GM18526 (cell line): Measurements from ENCODE around the gene GSX1.

Experiments used
- POLR2A ChIP-seq: IDR thresholded peaks from 3 replicates; pipeline ENCODE4 v1.6.1; 2011; ENCODE audit not compliant: insufficient read length; ENCODE audit errors: extremely low read depth

GSX1 gene

DNA sequence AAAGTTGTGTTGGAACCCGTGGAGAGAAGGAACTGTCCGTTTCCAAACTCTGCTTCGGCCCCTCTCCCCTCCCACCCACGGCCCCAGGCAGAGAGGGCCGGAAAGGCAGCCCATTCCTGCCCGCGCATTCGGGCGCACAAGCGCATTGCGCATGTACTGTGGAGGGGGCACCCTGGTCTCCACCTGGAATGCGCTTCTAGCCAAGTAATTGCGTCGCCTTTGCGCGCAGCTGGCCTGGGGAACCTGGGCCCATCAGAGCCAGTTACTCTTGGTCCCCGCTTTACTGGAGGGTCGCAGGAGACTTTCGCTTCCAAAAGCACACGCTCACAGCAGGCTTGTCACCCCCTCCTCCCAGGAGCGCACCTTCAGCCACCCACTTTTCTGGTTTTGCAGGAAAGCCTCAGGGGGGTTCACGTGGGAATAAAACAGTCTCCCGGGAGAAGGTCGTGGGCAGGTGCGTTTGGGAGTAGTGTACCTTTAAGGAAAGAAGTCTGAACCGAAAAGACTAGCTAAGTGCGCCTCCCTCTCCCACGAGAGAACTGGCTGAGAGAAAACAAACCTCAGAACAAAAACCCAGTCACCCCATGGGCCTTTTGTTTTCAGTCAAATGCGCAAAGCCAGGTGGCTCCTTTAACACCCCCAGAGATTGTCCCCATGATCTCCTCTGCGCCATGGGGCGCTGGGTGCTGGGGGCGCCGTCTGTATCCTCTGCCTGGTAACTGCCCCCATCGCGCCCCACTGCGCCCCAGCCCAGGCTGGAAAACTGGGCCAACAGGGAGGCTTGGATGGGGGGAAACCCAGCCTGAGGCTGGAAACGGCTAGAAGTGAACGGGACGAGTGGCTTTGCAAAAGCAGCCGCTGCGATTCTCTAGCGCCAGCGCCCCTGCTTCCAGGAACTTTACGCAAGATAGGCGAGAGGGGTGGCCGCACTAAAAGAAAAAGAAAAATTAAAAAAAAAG is 28.5 kb downstream of the GSX1 start:
- no peak for TF ChIP-seq POLR2A

DNA sequence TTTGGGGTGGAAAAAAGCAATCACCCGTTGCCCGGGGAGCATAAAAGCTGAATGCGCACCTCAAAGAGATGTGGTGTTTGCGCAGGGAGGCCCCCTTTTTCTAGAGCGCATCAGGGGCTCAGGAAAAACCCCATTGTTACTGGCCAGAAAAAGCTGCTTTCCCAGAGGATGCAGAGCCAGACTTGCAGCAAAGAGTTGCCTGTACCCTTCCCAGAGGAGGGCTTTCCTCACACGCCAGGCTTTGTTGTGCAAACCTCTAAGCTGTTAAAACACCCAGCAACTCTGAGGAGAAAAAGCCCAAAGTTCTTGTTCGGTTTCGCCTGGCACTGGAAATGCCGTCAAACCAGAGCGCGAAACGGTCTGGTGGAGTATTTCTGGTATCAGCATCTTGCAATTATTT is 29.3 kb downstream of the GSX1 start:
- TF ChIP-seq POLR2A, result no peak

DNA sequence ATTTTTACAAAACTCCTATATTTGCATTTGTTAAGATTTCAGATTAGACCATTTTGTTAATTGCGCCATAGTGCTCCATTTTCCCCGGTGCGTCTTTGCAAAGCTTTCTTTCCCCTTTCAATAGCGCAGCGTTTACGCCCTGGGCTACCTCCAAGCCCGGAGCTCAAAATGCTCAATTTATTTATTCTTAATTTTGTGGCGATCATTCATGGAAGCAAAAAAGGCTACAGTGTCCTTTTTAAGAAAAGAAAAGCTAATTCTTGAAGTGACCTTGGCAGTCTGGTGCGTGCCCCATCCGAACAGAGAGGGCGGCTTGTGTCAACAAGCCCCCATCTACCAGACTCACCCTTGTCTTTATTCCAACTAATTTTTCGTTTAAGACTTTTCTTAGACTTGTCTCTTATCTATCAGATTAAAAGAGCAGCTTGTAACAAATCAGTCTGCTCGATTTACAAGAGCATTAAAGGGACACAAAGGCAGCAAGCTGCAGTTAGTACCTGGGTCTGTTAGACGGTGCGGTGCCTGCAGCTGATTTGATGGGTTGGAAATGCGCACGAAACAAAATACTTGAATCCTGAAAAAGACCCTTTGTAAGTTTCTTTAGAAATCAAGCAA is 30.1 kb downstream of the GSX1 start:
- TF ChIP-seq POLR2A, result no peak

DNA sequence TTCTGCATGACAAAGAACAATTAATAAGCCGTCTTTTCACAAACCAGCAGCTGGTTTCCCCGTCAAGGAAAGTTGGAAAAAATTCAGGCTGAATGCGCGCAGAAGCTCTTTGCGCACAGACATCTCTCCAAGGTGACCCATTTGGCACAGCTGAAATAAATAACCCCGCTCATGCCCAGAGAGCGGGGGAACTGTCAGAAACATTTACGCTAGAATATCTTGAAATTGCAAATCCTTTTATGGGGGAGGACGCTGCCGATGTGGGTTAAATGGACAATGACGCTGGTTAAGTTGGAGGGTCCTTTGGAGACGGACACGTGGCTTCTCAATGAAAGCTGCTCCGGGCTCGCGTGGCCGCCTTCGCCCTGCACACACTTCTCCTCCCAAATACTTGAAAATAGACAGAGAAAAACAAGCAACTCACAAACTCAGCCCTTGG is 30.6 kb downstream of the GSX1 start:
- TF ChIP-seq POLR2A, result no peak

DNA sequence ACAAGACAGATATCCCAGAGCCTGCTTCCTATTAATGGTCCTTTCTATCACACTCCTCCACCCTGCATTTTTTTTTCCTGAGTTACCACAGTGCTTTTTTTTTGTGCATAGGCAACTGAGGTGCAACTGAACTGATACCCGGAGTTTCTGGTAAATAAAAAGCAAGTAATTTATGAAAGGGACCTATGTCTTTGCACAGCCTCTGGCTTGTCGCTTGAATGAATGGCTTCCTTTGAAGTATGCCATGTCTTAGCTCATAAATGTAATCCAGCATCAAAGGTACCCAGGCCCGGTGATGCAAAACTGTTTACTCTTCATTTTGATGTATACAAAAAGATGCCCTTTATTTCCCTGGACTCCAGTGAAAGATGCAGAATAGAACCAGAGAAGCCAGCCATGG is 31.8 kb downstream of the GSX1 start:
- no peak for TF ChIP-seq POLR2A

DNA sequence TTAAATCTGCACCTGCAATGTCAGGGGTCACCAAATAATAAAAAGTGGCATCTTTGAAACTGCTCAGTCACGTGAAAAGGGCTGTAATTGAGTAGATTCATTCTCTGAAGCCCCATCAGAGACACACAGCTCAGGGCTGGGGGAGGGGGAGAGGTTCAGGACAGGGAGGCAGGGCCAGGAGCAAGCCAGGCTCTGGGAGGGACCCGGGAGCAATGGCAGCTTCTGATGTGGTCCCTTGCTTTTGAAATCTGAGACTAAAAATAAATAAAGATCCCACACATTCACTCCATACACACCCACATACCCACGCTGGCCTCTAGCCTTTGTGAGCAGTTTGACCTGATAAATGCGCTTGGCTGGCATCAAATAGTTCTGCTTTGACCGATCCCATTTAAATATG is 32.8 kb downstream of the GSX1 start:
- no peak for TF ChIP-seq POLR2A

DNA sequence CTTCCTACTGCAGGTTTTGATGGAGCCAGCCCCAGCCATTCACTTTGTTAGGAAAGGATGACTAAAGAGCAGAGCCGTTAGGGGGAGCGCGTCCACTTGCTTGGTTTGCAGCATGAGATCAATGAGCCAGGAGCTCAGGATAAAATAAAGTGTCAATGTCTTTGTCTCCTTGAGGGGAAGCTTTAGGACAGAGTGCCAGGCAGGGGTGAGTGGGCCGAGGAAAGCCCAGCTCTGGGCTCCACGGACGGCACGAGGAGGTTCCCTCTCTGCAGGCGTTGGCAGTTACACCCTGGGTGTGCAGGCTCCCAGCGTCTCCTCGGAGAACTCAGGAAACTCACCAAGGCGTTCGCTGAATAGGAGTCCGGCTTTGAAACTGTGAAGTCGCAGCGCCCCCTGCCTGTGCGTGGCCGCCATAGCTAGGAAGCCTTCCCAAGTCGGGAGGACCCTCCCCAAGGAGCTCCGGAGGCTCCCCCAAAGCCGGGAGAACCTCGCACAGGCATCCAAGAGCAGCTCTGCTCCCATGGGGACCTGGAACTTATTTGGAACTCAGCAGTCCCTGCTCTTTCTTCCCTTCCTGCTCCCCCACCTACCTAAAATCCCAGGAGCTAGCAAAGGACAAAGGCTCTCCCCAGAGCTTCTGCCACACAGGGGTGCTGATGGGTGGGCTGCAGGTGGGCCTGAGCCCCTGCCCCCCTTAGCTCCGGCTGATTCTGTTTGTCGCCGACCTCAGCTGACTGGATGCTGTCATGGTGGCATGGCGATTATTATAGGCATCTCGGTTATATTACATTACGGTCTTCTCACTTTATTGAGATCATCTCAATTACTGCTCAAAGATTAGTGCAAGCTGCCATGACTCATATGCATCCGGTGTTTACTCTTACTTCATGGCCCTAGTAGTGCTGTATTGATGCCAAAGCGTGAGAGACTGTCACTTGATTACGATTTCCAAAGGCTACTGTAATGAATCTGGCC is 34.4 kb downstream of the GSX1 start:
- no peak for TF ChIP-seq POLR2A

DNA sequence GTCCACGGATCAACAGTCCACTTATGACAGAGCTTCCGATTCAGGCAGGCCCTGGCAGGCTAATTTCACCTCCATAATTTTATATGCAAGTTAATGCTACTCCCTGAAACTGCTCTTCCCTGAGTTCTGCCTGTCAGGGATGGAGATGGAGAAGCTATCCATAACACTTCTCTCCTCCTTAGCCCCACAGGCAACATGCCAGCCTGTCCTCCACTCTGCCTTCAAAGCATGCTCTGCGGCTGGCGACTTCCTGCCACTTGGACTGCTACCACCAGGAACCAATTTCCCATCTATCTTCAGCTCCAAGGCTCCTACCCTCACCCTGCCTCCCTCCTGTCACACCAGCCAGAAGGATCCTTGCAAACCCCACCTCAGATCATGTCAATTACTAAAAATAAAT is 35.4 kb downstream of the GSX1 start:
- no peak for TF ChIP-seq POLR2A

DNA sequence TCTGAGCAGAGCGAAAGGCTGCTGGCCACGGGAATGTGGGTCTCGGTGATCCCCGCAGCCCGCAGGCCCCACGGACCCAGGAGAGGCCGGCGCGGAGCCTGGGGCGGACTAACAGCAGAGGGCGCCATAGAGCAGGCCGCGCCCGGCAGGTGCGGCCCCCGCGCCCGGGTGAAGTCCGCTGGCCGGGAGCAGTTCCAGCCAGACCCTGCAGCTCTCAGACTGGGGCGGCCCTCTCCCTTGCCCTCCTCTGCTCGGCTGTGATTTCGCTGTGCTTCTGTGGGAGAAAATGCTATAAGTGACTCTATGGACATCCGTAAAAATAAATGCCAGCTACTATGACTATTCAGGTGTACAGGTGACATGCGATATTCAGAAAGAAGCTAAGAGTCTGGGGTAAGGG is 37.7 kb downstream of the GSX1 start:
- TF ChIP-seq POLR2A, result no peak

DNA sequence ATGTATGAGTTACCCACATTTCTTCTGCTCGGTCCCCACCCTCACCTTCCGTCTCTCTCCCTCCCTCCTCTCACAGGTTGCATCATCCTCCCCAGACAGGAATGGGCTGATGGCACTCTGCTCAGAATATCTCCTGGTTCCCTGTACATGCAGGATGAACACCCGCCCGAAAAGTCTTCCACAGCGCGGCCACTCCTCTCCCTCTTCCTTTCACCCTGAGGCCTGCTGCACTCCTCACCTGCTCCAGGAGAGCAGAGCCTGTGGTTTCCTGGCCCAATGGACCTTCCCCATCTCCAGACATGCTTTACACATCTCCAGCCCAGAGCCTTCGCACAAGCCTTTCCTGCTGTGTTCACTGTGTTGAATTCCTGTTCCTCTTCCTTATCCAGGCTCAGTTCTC is 40.9 kb downstream of the GSX1 start:
- TF ChIP-seq POLR2A, result no peak

DNA sequence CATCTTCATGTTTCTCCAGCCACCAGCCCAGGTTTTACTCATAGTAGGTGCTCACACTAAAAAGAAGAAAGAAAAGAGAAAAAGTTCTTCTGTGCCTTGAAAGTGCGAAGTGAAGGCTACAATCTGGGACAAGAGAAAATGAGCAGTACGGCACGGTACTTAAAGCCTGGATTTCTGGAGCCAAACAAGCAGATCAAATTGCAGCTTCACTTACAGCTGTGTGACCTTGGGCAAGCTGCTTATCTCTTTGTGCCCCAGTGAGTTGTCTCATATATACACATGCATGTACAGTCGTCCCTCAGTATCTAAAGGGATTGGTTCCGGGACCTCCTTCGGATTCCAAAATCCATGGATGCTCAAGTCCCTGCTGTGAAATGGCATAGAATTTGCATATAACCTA is 41.8 kb downstream of the GSX1 start:
- TF ChIP-seq POLR2A, result no peak

DNA sequence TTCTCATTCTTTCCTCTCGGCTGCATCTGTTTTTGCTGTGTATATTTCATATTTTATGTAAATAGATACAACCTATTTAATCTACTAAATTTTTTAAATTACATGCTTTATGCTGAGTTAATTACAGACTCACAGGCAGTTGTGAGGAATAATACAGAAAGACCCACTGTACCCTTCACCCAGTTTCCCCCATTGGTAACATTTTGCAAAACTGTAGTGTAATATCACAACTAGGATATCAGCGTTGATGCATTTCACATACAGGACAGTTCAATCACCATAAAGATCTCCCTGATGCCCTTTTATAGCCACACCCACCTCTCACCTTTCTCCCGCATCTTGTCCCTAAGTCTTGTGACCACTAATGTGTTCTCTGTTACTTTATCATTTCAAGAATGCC is 43.5 kb downstream of the GSX1 start:
- no peak for TF ChIP-seq POLR2A

DNA sequence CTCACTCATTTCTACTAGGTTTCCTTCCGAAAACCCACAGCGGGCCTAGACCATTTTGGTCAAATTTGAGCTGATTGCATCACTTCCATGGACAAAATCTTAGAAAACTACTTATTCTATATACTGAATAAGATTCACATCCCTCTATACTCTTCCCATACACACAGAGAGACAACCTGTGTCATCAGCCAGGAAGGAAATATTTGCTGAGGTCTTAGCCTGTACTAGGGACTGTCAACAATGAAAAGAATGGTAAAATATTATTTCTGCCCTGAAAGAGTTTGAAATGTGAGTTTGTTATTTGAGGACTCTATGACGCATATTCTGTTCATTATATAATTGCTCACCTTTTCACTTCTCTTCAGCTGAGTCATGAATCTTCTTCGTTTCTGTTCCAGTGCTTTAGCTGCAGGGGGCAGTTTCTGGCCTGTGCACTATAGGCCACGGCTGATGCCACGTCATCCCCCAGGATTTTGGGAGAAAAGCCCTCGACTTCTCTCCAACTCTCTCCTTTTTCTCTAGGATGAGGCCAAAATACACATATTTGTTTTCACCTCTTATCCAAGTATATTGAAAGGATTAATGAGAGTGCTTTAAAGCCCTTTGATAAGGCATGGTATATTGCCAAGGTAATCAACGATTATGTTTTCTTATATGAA is 47.7 kb downstream of the GSX1 start:
- TF ChIP-seq POLR2A, result no peak

DNA sequence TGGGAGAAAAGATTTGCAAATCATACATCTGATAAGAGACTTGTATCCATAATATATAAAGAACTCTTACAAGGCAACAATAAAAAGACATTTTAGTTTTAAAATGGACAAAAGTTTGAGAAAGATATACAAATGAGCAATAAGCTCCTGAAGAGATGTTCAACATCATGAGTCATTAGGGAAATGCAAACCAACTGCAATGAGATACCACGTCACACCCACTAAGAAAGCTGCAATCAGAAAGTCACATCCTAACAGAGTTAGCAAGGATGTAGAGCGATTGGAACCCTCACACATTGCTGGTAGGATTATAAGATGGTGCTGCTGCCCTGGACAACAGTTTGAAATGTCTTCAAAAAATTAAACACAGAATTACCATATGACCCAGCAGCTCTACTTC is 50.3 kb downstream of the GSX1 start:
- no peak for TF ChIP-seq POLR2A
